HepG2 (cell line): ENCODE measurements around the gene UBE2N. TPM values are rescaled to one million over a fixed set of nuclear protein-coding genes. Genes with fewer than 3 reads are reported as not detected.

Source experiments
- ARID2 ChIP-seq: sonication (generic); formaldehyde crosslinking; IDR thresholded peaks from 2 replicates; pipeline ENCODE4 v1.8.1; 2022; ENCODE audit warnings: mild to moderate bottlenecking, missing genetic modification reagents, borderline replicate concordance
- BCL6 ChIP-seq: IDR thresholded peaks from 2 replicates; pipeline ENCODE4 v1.6.1; 2016; ENCODE audit warnings: missing genetic modification reagents, missing compliant biosample characterization
- SOX5 ChIP-seq: IDR thresholded peaks from 2 replicates; pipeline ENCODE4 v1.6.1; 2016; ENCODE audit warnings: borderline replicate concordance
- SP4 ChIP-seq: sonication (generic); formaldehyde crosslinking; IDR thresholded peaks from 2 replicates; pipeline ENCODE4 v1.8.1; 2023; ENCODE audit warnings: mild to moderate bottlenecking, missing genetic modification reagents
- SP5 ChIP-seq: IDR thresholded peaks from 2 replicates; pipeline ENCODE4 v1.6.1; 2016; ENCODE audit warnings: low read depth, borderline replicate concordance
- ZFP37 ChIP-seq: sonication (generic); formaldehyde crosslinking; IDR thresholded peaks from 2 replicates; pipeline ENCODE4 v1.4.0; 2020; ENCODE audit warnings: missing genetic modification reagents, borderline replicate concordance
- ZMYM4 ChIP-seq: sonication (generic); formaldehyde crosslinking; IDR thresholded peaks from 2 replicates; pipeline ENCODE4 v1.8.1; 2023; ENCODE audit warnings: mild to moderate bottlenecking, missing genetic modification reagents
- ZNF143 ChIP-seq: sonication (generic); formaldehyde crosslinking; IDR thresholded peaks from 2 replicates; pipeline ENCODE4 v1.4.0; 2020; ENCODE audit warnings: missing genetic modification reagents
- ZNF224 ChIP-seq: sonication (generic); formaldehyde crosslinking; IDR thresholded peaks from 2 replicates; pipeline ENCODE4 v1.5.0; 2020; ENCODE audit warnings: mild to moderate bottlenecking, missing genetic modification reagents
- ZNF616 ChIP-seq: sonication (generic); formaldehyde crosslinking; IDR thresholded peaks from 2 replicates; pipeline ENCODE4 v1.5.0; 2020; ENCODE audit warnings: low read depth, mild to moderate bottlenecking, missing genetic modification reagents
- ZNF83 ChIP-seq: sonication (generic); formaldehyde crosslinking; IDR thresholded peaks from 2 replicates; pipeline ENCODE4 v1.4.0; 2020; ENCODE audit warnings: missing genetic modification reagents, mild to moderate bottlenecking, borderline replicate concordance
- polyA plus RNA-seq, 8 experiments: library from polyadenylated mRNA; depleted of rRNA in 3 of 8; stranded (reverse) in 7 of 8; unstranded in 1 of 8; fragments of >200 nt; fragmentation: Illumina TruSeq in 4 of 8; extraction: Trizol in 4 of 8; gene quantifications; 2 replicates each; pipeline versions ENCODE4 v1.2.1 to v1.2.3, GENCODE V29; 2011 to 2016; ENCODE audit warnings: low read depth in 4 of 8, missing spikeins in 1 of 8, mixed read lengths in 1 of 8; ENCODE audit not compliant: insufficient read depth in 1 of 8
- total RNA-seq, 5 experiments: library from RNA; depleted of rRNA; stranded (reverse); fragments of >200 nt; fragmentation: Illumina TruSeq; extraction: Trizol; gene quantifications; 2 replicates each; pipeline ENCODE4 v1.2.3, GENCODE V29; 2016; ENCODE audit warnings: low read depth in 1 of 5
- TF ChIP-seq, protein P1 (sequence below): sonication (generic); formaldehyde crosslinking; IDR thresholded peaks from 2 replicates; pipeline ENCODE4 v1.8.1; 2023; ENCODE audit warnings: missing genetic modification reagents, inconsistent platforms, borderline replicate concordance
- TF ChIP-seq, protein P2 (sequence below): sonication (generic); formaldehyde crosslinking; IDR thresholded peaks from 2 replicates; pipeline ENCODE4 v1.4.0; 2020; ENCODE audit warnings: mild to moderate bottlenecking, missing genetic modification reagents
- TF ChIP-seq, protein P3 (sequence below): sonication (generic); formaldehyde crosslinking; IDR thresholded peaks from 2 replicates; pipeline ENCODE4 v1.5.0; 2020; ENCODE audit warnings: missing genetic modification reagents, mild to moderate bottlenecking, borderline replicate concordance
- TF ChIP-seq, protein P4 (sequence below): sonication (generic); formaldehyde crosslinking; IDR thresholded peaks from 2 replicates; pipeline ENCODE4 v1.8.0; 2022; ENCODE audit warnings: mild to moderate bottlenecking, missing genetic modification reagents, borderline replicate concordance
- TF ChIP-seq, protein P5 (sequence below): sonication (generic); formaldehyde crosslinking; IDR thresholded peaks from 2 replicates; pipeline ENCODE4 v1.4.0; 2020; ENCODE audit warnings: missing genetic modification reagents
- TF ChIP-seq, protein P6 (sequence below): sonication (generic); formaldehyde crosslinking; IDR thresholded peaks from 2 replicates; pipeline ENCODE4 v1.5.1; 2020; ENCODE audit warnings: mild to moderate bottlenecking, missing genetic modification reagents, borderline replicate concordance

UBE2N gene
- total and polyA plus RNA-seq, 2 of the 13 experiments (the other 11 are each of a cell fraction or from before 2014, with no cell fraction given) = 188 to 197 TPM

DNA sequence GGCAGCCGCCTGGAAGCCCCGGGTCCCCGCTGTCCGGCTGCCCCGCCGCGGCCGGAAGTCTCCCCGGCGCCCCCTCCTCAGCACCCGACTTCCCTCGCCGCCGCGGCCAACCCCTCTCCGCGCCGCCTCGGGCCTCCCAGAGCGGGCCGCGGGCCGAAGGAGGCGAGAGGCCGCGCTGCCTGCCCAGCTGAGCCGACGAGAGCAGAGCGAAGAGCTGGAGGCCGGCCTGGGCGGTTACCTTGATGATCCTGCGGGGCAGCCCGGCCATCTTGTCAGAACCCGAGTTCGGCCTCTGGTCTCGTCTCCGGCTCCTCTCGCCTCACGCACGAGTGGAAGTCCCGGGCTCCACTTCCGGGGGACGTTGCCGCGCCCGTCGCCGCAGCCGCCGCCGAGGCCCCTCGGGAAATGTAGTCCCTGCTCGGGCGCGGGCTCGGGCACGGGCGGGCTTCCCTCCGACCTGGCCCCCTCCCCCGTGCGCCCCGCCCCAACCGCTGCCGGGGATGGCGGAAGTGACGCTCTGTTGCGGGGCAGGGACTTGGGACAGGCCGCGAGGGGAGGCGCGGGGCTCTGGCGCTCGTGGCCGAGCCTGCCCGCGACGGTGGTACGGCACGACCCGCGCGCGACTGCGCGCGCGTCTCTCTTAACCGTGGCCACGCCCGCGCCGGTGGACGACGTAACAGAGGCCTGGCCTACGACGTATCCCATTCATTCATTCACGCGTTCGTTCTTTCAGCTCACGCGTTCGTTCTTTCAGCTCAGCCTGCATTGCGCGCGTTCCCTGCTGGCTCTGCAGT is at the start of gene UBE2N (continued):
- TF ChIP-seq, protein P1, sequence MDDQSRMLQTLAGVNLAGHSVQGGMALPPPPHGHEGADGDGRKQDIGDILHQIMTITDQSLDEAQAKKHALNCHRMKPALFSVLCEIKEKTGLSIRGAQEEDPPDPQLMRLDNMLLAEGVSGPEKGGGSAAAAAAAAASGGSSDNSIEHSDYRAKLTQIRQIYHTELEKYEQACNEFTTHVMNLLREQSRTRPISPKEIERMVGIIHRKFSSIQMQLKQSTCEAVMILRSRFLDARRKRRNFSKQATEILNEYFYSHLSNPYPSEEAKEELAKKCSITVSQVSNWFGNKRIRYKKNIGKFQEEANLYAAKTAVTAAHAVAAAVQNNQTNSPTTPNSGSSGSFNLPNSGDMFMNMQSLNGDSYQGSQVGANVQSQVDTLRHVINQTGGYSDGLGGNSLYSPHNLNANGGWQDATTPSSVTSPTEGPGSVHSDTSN (CRISPR knock-in tag) = 0 out of 2 replicates have a peak, but pooled peaks have one; percentile 15
- peak; percentile 21; the same call in 1 of the 2 replicates for TF ChIP-seq ZNF616 (CRISPR knock-in tag)
- TF ChIP-seq ZNF143 (CRISPR knock-in tag) = peak; percentile 96
- TF ChIP-seq ZNF224 (CRISPR knock-in tag) = peak; percentile 83
- TF ChIP-seq, protein P2, sequence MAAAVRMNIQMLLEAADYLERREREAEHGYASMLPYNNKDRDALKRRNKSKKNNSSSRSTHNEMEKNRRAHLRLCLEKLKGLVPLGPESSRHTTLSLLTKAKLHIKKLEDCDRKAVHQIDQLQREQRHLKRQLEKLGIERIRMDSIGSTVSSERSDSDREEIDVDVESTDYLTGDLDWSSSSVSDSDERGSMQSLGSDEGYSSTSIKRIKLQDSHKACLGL = peak; percentile 53
- 0 out of 2 replicates have a peak, but pooled peaks have one; percentile 40 for TF ChIP-seq SOX5 (CRISPR knock-in tag)
- 0 out of 2 replicates have a peak, but pooled peaks have one; percentile 85 for TF ChIP-seq ARID2 (CRISPR knock-in tag)
- TF ChIP-seq, protein P3, sequence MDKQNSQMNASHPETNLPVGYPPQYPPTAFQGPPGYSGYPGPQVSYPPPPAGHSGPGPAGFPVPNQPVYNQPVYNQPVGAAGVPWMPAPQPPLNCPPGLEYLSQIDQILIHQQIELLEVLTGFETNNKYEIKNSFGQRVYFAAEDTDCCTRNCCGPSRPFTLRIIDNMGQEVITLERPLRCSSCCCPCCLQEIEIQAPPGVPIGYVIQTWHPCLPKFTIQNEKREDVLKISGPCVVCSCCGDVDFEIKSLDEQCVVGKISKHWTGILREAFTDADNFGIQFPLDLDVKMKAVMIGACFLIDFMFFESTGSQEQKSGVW (CRISPR knock-in tag) = no peak
- TF ChIP-seq, protein P4, sequence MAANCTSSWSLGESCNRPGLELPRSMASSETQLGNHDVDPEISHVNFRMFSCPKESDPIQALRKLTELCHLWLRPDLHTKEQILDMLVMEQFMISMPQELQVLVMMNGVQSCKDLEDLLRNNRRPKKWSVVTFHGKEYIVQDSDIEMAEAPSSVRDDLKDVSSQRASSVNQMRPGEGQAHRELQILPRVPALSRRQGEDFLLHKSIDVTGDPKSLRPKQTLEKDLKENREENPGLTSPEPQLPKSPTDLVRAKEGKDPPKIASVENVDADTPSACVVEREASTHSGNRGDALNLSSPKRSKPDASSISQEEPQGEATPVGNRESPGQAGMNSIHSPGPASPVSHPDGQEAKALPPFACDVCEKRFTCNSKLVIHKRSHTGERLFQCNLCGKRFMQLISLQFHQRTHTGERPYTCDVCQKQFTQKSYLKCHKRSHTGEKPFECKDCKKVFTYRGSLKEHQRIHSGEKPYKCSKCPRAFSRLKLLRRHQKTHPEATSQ (CRISPR knock-in tag) = peak; percentile 76; the same call in 1 of the 2 replicates
- TF ChIP-seq SP4 (CRISPR knock-in tag) = peak; percentile 78; the same call in 1 of the 2 replicates
- peak; percentile 90 for TF ChIP-seq ZMYM4
- TF ChIP-seq, protein P5, sequence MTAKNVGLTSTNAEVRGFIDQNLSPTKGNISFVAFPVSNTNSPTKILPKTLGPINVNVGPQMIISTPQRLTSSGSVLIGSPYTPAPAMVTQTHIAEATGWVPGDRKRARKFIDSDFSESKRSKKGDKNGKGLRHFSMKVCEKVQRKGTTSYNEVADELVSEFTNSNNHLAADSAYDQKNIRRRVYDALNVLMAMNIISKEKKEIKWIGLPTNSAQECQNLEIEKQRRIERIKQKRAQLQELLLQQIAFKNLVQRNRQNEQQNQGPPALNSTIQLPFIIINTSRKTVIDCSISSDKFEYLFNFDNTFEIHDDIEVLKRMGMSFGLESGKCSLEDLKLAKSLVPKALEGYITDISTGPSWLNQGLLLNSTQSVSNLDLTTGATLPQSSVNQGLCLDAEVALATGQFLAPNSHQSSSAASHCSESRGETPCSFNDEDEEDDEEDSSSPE (CRISPR knock-in tag) = peak; percentile 94
- TF ChIP-seq ZFP37 (CRISPR knock-in tag) = peak; percentile 62; the same call in 1 of the 2 replicates
- TF ChIP-seq ZNF83 = 0 out of 2 replicates have a peak, but pooled peaks have one; percentile 58
- peak; percentile 59; the same call in 1 of the 2 replicates for TF ChIP-seq SP5 (CRISPR knock-in tag)
- TF ChIP-seq, protein P6, sequence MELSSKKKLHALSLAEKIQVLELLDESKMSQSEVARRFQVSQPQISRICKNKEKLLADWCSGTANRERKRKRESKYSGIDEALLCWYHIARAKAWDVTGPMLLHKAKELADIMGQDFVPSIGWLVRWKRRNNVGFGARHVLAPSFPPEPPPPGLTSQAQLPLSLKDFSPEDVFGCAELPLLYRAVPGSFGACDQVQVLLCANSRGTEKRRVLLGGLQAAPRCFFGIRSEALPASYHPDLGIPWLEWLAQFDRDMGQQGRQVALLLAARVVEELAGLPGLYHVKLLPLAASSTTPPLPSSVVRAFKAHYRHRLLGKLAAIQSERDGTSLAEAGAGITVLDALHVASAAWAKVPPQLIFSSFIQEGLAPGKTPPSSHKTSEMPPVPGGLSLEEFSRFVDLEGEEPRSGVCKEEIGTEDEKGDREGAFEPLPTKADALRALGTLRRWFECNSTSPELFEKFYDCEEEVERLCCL (CRISPR knock-in tag) = no peak
- 0 out of 2 replicates have a peak, but pooled peaks have one; percentile 16 for TF ChIP-seq BCL6
